GM19468 (cell line): ENCODE data around the gene SMTN.

Experiments
- ATAC-seq: cut with Tn5 transposase; IDR thresholded peaks from one replicate; pipeline ENCODE4 v1.9.1; 2021; ENCODE audit warnings: mild to moderate bottlenecking, moderate library complexity, moderate number of reproducible peaks; ENCODE audit not compliant: unreplicated experiment; ENCODE audit errors: extremely low read depth

SMTN gene

DNA sequence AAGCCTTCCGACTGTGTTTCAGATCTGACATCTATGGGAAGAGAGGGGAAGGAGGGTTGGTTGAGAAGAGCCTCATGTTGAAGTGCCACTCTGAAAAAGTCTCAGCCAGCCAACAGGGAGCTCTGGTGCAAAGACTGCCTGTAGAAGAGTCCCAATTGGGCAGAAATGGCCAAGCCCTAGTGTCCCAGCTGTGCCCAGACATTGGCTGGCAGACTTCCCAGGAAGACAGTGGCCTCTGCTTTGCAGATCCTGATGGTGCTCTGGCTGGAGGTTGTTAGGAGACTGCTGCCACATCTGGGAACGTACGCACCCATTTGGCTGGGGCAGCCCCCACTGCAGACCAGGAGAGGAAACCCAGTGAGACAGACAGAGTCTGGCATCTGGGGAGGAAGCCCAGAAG, 62.4 kb downstream of the SMTN start:
- ATAC-seq: no peak

DNA sequence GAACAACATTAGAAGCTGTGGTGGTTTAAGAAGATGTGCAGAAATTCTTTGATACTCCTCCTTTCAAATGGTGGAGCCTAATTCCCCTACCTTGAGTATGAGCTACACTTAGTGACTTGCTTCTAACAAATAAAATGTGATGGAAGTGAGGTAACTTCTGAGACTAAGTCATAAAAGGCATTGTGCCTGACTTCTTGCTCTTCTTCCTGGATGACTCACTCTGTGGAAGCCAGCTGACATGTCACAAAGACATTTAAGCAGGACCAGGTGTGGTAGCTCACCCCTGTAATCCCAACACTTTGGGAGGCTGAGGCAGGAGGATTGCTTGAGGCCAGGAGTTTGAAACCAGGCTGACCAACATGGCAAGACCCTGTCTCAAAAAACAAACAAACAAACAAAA, 63.1 kb downstream of the SMTN start:
- ATAC-seq: no peak

DNA sequence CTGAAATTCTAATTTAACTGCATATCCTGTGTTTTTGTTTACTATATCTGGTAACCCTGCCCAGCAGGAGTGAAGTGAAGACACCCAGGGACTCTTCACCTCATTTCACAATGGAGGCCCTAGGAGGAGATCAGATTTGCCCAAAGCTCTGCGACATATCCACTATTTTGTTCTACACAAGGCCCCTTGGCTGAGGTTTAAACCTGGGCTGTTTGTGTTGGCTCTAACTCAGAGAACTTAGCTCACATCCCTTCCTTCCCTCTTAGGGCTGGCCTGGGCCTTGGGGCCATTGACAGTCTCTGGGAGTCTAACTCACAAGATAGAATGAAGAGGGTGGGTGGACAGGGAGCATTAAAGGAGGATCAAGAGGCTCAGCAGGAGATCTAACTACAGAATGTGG, 67.4 kb downstream of the SMTN start:
- no peak for ATAC-seq

DNA sequence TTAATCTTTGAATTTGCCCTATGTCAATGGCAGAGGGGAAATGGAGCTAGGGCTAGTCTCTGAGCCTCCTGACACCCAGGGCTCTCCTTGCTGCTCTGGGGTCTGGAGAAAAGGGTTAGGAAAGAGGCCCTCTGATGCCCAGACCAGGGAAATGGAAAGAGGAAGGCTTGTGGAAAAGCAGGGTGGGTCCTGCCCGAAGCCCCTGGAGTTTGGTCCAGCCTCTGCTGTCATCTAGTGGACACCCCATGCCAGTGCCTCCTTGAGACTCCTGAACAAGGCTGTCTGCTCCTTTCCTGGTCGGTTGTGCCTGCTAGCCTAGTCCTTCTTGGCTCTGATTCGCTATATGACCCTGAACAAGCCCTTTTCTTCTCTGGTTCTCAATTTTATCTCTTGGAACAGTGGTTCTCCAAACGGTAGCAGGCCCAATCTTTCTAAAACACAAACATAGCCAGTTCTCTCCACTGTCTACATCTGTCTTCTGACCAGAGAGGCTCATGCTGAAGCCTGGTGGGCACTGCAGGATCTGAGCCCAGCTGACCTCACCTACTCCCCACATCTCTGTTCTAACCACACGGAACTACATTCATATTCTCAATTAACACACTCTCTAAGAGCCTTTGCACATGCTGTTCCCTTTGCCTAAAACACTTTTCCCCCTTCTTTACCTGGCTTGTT, 68.0 kb downstream of the SMTN start:
- no peak for ATAC-seq

DNA sequence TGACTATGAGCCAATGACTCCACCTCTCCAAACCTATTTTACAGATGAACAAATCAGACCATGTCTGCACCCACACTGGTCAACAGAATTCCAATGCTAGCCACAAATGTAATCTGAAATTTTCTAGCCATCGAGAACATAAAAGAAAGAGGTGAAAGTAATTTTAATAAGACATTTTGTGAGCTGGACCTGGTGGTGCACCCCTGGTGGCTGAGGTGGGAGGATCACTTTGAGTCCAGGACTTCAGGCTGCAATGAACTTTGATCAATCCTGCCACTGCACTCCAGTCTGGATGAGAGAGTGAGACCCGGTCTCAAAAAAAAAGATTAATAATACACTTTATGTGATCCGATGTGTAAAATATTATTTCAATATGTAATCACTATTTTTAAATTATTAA, 69.5 kb downstream of the SMTN start:
- ATAC-seq: no peak

DNA sequence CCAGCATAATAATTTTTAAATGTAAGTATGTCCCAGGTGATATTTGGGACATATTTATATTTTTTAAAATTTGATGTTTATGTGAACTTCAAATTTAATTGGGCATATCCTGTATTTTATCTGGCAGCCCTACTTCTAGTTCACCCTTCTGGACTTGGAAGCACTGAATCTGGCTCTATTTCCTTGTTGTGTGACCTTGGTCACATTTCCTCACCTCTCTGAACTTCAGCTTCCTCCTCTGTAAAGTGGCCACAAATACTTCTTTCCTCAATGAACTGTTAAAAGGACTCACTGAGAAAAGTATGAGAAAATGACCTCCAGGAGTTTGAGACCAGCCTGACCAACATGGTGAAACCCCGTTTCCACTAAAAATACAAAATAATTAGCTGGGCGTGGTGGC, 70.8 kb downstream of the SMTN start:
- no peak for ATAC-seq

DNA sequence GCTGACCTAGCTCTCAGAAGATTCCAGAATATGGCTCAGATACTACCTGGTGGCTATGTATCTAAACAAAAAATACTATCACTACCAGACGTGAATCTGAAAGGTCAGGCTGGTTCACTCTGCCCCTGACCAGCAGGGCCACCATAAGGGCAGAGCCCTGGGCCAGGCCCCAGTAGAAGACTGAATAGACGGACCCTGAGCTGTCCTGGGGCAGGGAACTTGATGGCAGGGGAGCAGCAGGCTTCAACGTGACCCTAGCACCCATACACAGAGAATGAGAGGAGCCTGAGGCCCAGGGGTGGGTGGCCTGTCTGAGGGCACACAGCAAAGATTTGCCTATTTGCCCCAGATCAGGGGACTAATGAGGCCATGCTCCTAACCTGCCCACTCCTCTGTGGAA, 72.2 kb downstream of the SMTN start:
- ATAC-seq: no peak
